Activated CD8-positive, alpha-beta memory T cell treated with anti-CD3 and anti-CD28 coated beads for 48 hours (primary cell): Measurements from ENCODE around the gene POC1A.
A peak's percentile ranks its signal among the peaks of the same experiment; 100 is the strongest.

Experiments used
- DNase-seq, 3 experiments: peaks; one replicate each; pipeline ENCODE4 v3.0.0-alpha.2; 2020; ENCODE audit warnings: low read depth in 2 of 3, low spot score in 2 of 3

POC1A gene

DNA sequence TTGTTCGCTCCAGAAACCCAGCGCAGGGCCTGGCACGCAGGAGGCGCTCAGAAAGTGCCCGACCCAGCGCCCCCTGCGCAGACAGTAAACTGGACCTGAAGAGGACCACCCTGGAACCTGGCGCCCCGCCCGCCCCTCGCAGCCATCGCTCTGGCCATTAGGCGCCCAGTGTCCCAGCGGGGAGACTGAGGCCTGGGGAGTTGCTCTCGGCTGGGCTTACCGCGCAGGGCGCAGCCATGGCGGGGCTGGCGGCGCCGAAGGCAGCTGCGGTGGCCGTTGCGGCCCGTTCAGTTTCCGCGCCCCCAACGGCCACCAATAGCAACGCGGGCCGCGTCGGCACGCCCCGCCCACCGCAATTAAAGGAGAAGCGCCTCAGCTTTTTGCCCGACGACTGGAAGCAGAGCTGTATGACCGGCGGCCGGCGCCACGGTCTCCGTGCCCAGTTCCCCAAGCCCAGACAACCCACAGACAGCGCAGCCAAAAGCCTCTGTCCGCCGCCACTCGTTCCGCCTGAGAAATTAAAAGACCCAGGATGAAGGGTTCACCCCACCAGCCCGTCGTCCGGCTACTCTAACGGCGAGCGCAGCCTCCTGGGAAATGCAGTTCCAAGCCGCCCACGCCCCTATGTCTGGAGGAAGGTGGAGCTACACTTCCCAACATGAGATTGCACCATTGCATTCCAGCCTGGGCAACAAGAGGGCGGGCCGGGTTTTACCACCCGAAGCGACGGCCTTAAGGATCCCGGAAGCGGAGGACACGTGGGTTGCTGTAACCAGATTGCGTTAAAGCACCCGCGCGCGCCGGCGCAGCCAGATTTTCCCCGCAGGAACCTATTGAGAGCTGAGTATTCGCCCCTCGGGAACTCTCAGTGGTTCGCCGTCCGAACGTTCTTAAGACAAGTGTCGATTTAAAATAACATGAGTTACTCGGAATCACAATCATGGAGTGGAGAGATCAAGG lies at the start of gene POC1A:
Gene POC1A, minus strand, starts transcription at position 289 of the 960 bp plus-strand sequence. Its CDS starts 51 bp downstream, at position 238.
- DNase-seq, result peak; percentile 71 to 89 (median 72)

DNA sequence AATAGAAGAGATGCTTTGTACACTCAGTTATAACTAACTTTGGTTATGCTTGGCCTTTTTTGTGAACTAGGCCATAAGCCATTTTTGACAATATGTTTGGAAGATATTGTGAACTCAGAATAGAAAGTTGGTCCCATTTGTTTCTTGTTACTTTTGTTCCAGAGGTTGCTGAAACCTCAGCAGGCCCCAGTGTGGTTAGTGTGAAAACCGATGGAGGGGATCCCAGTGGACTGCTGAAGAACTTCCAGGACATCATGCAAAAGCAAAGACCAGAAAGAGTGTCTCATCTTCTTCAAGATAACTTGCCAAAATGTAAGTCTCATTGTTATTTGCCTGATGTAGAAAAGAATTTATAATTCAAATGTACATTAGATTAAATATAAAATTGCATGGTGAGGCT lies 49.5 kb upstream of the POC1A start:
- DNase-seq, result no peak

DNA sequence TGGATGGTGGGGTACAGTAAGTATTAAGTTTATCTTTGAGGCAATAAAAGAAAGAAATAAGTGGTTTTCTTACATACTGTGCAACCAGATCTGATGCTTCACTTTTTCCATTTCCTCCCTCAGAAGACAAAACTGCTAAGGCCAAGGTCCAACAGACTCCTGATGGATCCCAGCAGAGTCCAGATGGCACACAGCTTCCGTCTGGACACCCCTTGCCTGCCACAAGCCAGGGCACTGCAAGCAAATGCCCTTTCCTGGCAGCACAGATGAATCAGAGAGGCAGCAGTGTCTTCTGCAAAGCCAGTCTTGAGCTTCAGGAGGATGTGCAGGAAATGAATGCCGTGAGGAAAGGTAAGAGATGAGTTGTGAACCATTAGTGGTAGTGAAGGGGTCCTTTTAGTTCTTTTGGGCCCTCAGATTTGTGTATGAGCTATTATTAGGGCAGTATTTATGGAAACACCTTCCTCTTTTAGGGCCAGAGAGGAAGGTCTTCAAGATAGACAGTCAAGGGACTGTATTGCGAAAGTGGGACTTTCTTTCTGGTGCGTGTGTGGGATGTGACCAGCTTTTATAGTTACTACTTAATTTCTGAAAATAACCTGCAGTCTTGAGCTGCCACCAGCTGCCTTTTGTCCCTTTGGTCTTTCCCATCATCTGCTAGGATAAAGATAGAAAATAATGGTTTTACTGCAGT lies 48.3 kb upstream of the POC1A start:
- DNase-seq, result no peak

DNA sequence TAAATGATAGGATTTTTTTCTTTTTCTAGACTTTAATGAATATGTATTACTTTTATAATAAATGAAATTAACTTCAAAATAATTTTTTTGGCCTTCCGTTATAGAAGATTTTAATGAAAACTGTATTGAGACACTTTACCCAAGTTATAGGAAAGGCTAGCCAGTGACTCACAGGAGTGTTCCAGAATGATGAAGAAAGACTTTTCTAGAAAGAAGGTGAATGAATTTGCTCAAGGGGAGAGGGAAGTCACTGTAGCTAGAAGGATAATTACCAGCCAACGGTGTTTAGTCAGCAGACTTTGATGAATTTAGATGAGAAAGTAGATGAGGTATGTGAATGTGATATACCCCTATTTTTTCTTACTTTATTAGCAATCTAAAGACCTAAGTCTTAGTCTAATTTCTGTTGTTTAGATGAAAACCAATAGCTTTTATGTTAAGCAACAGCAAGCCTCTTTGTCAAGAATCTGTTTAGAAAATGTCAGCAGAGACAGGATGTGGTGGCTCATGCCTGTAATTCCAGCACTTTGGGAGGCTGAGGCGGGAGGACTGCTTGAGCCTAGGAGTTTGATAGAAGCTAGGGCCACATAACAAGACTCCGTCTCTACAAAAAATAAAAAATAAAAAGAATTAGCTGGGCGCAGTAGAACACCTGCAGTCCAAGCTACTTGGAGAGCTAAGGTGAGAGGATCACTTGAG lies 46.9 kb upstream of the POC1A start:
- no peak for DNase-seq

DNA sequence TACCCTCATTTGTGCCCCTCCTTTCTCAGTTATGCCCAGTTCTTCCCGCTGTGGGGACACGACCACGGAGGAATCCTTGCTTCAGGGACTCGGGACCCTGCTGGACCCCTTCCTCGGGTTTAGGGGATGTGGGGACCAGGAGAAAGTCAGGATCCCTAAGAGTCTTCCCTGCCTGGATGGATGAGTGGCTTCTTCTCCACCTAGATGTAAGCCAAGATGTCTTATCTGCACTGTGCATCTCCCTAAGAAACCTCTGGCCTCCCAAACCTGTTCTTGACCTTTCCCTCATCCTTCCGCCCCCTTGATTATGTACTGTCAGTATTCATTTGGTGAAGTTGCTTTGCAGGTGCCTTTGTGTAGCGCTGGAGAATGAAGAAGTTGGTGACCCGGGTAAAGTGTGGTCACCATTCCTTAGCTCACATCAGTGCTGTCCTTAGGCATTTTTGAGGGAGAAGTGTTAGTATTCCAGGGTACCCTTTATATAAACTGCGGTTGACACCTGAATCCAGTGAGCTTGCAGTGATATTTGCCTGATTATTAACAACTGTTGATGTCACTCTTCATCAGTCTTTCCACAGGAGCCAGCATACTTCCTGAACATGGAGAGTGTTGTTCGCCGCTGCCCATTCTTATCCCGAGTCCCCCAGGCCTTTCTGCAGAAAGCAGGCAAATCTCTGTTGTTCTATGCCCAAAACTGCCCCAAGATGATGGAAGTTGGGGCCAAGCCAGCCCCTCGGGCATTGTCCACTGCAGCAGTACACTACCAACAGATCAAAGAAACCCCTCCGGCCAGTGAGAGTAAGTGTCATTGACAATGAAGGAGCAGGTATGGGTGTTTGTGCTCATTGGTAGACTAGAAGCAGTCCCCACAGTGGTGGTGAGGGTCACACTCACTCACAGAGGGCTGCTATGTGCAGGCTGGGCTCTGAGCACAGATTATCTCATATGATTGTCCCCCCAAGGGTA lies 44.7 kb upstream of the POC1A start:
- no peak for DNase-seq

DNA sequence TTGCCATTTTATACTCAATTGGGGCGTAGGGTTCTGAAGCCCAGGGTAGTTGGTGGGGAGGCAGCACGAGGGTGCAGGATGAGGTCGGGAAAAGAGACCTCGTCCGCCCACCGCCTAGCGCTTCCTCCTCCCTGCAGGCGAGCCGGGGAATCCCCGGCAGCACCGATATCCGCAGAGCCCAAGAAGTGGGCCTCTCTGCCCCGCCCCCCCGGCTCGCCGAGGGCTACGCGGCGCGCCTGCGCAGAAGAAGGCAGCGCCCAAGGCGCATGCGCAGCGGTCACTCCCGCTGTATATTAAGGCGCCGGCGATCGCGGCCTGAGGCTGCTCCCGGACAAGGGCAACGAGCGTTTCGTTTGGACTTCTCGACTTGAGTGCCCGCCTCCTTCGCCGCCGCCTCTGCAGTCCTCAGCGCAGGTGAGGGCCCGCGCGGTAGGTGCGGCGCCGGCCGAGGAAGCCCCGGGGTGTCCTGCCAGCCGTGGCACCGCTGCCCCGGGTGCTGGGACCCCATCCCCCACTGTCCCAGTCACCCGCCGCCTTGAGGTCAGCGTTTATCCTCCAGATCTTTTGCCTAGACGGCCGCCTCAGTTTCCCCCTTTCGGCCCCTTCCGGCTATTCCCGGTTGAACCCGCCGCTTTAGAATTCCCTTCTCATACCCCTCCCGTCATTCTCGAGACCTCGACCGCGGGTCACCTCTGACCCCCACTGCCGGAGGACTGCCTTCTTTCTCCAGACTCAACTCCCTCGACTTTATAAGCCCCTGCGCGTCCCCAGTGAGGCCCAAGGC lies 43.8 kb upstream of the POC1A start, which contains the start of gene ALAS1:
Gene ALAS1, plus strand, starts transcription at position 319 of the 784 bp plus-strand sequence. CDS start 1,082 bp downstream, outside the sequence.
- peak; percentile 88 to 95 (median 93) for DNase-seq

DNA sequence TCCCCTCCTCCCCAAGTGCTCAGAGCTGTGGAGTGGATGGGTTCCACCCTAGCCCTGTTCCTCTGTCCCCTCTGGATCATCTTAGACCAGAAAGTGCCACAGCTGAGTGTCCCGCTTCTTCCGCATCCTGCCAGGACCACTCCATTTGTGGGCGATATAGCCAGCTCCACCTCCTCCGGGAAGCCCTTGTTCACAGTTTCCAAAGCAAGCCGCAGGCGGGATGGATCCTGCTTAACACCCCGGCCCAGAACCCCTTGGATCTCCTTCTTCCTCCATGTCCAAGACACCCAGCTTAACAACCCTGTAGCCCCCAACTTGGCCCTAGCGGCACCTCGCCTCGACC lies 43.2 kb upstream of the POC1A start:
- DNase-seq, result no peak

DNA sequence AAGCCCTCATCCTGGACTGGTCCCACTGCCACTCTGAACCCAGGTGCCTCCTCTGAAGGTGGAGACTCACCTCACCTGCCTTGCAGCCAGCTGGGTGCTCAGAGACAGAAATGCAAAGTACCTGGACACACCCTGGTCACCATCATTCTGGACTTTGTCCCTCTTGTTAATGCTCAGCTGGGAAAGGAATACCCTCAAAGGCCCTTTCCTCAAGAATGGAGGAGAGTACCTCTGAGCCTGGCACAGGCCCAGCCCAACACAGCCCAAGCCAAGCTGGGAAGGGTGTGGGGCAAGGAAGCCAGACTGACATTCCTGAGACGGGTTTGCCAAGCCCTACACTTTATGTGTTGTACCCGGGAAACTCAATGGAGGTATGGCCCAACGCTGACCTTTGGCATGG lies 42.8 kb upstream of the POC1A start:
- no peak for DNase-seq

DNA sequence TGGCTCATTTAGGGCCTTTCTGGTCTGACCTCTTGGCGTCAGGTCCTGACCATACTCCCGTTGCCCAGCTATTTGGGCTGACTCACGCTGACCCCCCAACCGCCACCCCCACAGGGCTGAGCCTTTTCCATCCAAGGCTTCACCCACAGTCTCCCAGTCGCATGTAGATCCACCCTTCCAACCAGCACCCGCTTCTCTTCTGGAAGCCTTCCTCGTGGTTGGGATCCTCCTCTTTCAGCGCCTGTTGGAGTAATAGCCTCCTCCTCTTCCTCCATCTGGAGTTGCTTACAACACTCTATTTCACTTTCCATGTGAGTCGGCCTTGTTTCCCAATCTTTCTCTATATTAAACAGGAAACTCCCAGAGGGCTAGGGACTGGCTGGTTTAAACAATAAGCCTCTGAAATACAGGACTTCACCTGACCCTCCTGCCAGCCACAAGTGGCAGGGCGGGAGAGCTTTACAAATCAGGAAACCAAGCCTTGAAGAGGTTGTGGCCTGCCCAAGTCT lies 41.7 kb upstream of the POC1A start:
- DNase-seq, result no peak

DNA sequence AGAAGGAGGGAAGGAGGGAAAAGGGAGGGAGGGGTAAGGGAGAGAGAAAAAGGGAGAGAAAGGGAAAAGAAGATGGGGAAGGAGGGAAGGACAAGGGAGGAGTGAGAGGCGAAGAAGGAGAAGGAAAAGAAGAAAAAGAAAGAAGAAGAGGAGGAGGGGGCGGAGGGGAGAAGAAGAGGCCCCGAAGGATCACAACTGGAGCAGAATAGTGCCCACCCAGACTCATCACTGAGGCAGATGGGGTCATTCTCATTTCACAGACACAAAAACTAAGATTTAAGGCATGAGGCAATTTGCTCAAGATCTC lies 41.0 kb upstream of the POC1A start:
- no peak for DNase-seq

DNA sequence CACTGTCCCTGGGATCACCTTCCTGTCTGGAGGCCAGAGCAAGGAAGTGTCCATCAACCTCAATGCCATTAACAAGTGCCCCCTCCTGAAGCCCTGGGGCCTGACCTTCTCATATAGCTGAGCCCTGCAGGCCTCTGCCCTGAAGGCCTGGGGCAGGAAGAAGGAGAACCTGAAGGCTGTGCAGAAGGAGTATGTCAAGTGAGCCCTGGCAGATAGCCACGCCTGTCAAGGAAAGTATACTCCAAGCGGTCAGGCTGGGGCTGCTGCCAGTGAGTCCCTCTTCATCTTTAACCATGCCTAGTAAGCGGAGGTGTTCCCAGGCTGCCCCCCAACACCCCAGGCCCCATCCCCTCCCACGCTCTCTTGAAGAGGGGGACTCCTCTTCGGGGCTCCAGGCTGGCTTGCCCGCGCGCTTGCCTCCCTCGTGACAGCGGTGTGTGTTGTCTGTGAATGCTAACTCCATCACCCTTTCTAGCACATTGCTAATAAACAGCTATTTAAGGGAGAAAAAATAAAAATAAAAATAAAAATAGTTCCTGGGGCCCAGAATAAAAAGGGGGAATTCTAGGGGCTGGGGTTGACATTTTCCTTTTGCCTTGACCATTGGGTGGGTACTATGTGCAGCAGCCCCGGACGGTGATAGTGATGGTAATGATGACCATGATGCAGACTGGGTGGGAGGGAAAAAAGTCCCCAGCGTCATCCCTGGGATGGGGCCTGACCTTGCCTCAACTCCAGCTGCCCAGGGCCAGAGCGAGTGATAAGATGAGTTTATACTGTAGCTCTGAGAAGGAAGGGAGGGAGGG lies 40.5 kb upstream of the POC1A start:
- no peak for DNase-seq

DNA sequence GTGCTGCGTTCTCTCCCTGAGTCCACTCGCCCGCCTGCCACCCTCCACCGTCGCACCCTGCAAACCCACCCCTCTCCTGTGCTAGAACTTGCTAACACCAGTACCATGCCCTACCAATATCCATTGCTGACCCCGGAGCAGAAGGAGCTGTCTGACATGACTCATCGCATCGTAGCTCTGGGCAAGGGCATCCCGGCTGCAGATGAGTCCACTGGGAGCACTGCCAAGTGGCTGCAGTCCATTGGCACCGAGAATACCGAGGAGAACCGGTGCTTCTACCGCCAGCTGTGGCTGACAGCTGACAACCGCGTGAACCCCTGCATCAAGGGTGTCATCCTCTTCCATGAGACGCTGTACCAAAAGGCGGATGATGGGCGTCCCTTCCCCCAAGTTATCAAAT lies 38.8 kb upstream of the POC1A start:
- no peak for DNase-seq

DNA sequence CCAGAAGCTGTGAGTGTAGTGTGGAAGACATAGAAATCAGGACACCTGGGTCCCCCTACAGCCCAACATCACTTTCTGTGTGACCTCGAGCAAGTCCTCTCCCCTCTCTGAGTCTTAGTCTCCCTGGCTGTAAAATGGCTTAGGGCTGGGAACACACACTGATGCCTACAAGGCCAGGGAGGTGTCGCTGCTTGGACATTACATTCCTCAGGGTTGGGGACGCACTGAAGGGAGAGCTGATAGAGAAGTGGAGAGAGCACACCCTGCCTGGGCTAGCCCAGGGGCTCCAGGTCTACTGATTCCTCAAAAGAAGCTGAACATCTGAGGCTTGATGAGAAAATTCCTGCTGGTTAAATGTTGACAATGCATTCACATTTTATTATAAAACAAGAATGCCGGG lies 37.4 kb upstream of the POC1A start:
- DNase-seq, result no peak

DNA sequence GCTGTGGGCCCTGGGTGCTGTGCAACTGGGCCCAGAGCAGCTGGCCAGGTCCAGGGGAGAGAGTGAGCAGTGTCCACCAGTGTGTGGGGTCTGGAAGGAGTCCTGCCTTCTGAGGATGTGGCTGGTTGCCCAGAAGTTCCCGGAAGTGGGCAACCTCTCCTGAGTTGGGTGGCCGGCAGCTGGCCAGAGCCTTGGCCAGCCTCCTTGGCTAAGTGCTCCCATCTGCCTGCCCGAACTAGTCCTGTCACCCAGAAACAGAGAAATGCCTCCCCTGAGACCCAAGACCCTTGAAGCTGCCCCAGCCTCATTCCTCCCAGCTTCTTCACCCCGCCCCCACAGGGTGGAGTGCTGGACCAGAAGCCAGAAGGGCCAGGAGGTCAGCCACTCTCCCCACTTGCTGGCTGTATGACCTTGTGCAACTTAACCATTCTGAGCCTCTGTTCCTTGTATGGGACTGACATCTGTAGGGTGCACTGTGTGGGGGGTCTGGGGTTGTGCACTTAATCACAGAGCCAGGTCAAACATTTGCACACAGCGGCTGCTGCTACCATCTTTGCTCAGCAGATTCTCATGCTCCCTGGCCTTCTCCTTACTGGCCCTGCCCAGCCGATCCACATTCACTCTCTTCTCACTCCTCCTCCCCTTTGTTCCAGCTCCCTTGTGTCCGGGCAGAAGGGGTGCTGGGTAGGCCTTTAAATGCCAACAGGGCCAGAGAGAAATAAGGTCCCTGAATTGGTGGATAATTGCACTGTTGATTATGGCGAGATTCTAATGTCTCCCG lies 36.3 kb upstream of the POC1A start:
- no peak for DNase-seq

DNA sequence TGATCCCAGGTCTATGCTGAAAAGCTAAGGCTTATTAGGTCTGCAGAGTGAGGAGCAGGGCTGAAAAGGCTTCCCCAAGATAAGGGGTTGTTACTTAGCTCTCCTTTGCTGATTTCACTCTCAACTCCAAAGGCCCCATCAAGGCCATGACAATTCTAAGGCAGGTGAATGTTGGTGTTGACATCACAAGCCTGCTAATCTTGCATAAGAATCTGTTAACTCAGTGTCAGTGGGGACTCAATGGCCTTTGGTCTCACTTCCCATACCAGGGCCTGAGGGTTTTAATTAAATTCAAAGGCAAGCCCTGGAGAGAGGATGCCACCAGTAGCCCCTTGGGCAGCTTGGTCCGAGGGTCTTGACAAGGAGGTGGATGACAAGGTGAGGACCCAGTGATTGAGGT lies 34.3 kb upstream of the POC1A start:
- DNase-seq, result no peak

DNA sequence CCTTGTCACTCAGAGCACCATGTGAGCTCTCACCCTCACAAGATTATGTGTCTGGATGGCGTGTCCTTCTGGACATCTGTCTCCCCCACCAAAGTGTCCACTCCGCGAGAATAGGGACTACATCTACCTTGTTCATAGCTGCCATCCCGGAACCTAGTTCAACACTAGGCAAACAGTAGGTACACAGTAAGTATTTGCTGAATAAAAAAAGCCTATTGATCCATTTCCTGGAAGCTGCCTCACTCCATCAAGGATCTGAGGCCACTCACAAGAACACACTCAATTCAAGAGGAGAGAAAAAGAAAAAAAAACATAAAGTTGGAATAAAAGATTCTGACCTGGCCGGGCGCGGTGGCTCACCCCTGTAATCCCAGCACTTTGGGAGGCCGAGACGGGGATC lies 32.5 kb upstream of the POC1A start:
- DNase-seq, result no peak

DNA sequence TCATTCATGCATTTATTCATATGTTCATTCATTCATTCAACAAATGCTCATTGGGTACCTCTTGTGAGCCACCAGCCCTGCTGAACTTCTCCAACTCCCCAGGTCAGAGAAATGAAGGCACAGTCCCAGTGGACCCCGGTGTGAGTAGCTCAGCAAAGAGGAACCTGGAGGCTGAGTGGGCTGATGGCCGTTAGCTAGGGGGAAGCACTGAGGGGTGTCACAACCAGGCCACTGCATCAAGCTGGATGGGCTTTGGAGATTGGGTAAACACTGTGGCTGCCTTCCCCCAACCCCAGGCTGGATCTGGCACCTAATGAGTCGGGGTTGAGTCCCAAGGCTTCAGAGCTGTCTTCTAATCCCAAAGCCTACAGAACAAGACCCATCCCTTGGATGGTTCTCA lies 31.6 kb upstream of the POC1A start:
- DNase-seq, result no peak

DNA sequence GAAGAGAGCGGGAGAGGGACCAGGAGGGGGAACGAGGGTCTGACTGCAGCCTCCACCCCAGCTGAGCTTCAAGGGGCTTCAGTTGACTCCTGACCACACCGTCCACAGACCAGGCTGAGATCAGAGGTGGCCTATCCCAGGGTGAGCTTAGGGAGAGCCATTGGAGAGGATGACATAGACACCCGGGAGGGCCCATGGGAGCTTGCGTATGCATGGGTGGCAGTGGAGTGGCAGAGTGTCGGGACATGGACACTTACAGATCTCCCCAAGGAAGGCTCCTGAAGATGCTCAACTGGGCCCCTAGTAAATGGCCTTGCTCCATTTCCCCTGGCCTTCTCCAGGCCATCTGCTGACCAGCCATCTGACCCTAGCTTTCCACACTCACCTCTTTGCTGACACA lies 31.1 kb upstream of the POC1A start:
- DNase-seq, result no peak
